Activated naive CD4-positive, alpha-beta T cell (primary cell): ENCODE measurements around the gene CORT.
A peak's percentile ranks its signal among the peaks of the same experiment; 100 is the strongest.
"Not testable (repeated sequence)": the region's sequence is repeated elsewhere in the genome, so short reads cannot be mapped to it uniquely, and the experiment has no call there.

ENCODE experiments used
- DNase-seq, 4 experiments: peaks; one replicate each; lab custom pipeline; 2025; lab: John Stamatoyannopoulos, UW

CORT gene

GRCh38 chr1:10449751-10450150 is at the start of gene CORT:
TSS of gene CORT (plus strand) at chr1:10450031. CDS start at chr1:10450224, 193 bp downstream.
- DNase-seq, result no peak

GRCh38 chr1:10401281-10401680 is 48.5 kb upstream of the CORT start:
- no peak for DNase-seq

GRCh38 chr1:10402729-10403274 is 47.0 kb upstream of the CORT start:
- no peak for DNase-seq

- no peak for DNase-seq
These were observed 42.6 kb upstream of the CORT start for GRCh38 chr1:10407201-10407600.

GRCh38 chr1:10415211-10415930 is 34.5 kb upstream of the CORT start:
- DNase-seq, result no peak

- DNase-seq, result not testable (repeated sequence)
These were observed 33.9 kb upstream of the CORT start for GRCh38 chr1:10415967-10416366.

- DNase-seq, result not testable (repeated sequence)
These were observed 31.1 kb upstream of the CORT start for GRCh38 chr1:10418741-10419140.

- DNase-seq, result no peak
These were observed 30.5 kb upstream of the CORT start for GRCh38 chr1:10419351-10419750.

- DNase-seq, result no peak
These were observed 28.2 kb upstream of the CORT start for GRCh38 chr1:10421637-10422036.

GRCh38 chr1:10424034-10424433 is 25.8 kb upstream of the CORT start:
- no peak for DNase-seq

GRCh38 chr1:10424651-10425050 is 25.2 kb upstream of the CORT start:
- DNase-seq, result no peak

- DNase-seq, result not testable (repeated sequence)
These were observed 23.9 kb upstream of the CORT start for GRCh38 chr1:10425826-10426534.

GRCh38 chr1:10426535-10426848 is 23.3 kb upstream of the CORT start:
- not testable (repeated sequence) for DNase-seq

GRCh38 chr1:10428984-10429383 is 20.8 kb upstream of the CORT start:
- no peak for DNase-seq

GRCh38 chr1:10429868-10430215 is 20.0 kb upstream of the CORT start:
- no peak for DNase-seq

GRCh38 chr1:10430216-10431069 is 19.4 kb upstream of the CORT start, which contains the start of gene CENPS:
TSS of gene CENPS (plus strand) at chr1:10430433. CDS start at chr1:10430518, 85 bp downstream.
- peak; percentile 86 to 93 (median 89) for DNase-seq

- no peak for DNase-seq
These were observed 18.6 kb upstream of the CORT start for GRCh38 chr1:10431070-10431730.

- DNase-seq, result no peak
These were observed 16.7 kb upstream of the CORT start for GRCh38 chr1:10432910-10433700.

GRCh38 chr1:10433790-10434189 is 16.0 kb upstream of the CORT start:
- no peak for DNase-seq

GRCh38 chr1:10434590-10434989 is 15.2 kb upstream of the CORT start:
- DNase-seq, result no peak

GRCh38 chr1:10437052-10437451 is 12.8 kb upstream of the CORT start:
- DNase-seq, result no peak
